Measurements from ENCODE around the gene PRRC1. TPM values are rescaled to one million over a fixed set of nuclear protein-coding genes. Genes with fewer than 3 reads are reported as not detected.

Gene PRRC1
- total RNA-seq, 4 donors from 2014 or later: 34.1 to 60.9 (median 46.3) TPM

- Histone ChIP-seq H3K27ac (no peak overlapping the region), H3K4me3 (no peak overlapping the region), H3K9me3 (no peaks in the 10 kb centered on the region), H3K27me3 (no peaks in the 10 kb centered on the region), H3K4me1 (no peaks in the 10 kb centered on the region), H3K36me3 (no peaks in the 10 kb centered on the region)
- no peak for DNase-seq
- TF ChIP-seq POLR2A (IDR thresholded peaks at IDR 0.05) (no peak), CTCF (IDR thresholded peaks at IDR 0.05) (no peak)
Observed at GRCh38 chr5:127599320-127599719, 81.9 kb downstream of the PRRC1 start.

- no peak for TF ChIP-seq POLR2A (IDR thresholded peaks at IDR 0.05)
- no peak for TF ChIP-seq CTCF (IDR thresholded peaks at IDR 0.05)
- no peak for DNase-seq
- H3K36me3 ChIP-seq: no peaks in the 10 kb centered on the region
- H3K27ac ChIP-seq: no peak overlapping the region
- no peaks in the 10 kb centered on the region for H3K4me1 ChIP-seq
- no peaks in the 10 kb centered on the region for H3K27me3 ChIP-seq
- H3K4me3 ChIP-seq: no peak overlapping the region
- no peaks in the 10 kb centered on the region for H3K9me3 ChIP-seq
Observed at GRCh38 chr5:127599847-127600246, 82.4 kb downstream of the PRRC1 start.

- Histone ChIP-seq H3K4me3 (no peak overlapping the region), H3K36me3 (no peaks in the 10 kb centered on the region), H3K9me3 (no peaks in the 10 kb centered on the region), H3K27me3 (no peaks in the 10 kb centered on the region), H3K27ac (no peak overlapping the region), H3K4me1 (no peaks in the 10 kb centered on the region)
- no peak for TF ChIP-seq CTCF (IDR thresholded peaks at IDR 0.05)
- TF ChIP-seq POLR2A (IDR thresholded peaks at IDR 0.05): no peak
- DNase-seq: no peak
Observed at GRCh38 chr5:127601111-127601510, 83.7 kb downstream of the PRRC1 start.

- no peaks in the 10 kb centered on the region for H3K36me3 ChIP-seq
- no peaks in the 10 kb centered on the region for H3K9me3 ChIP-seq
- H3K27ac ChIP-seq: no peak overlapping the region
- no peak for DNase-seq
- H3K27me3 ChIP-seq: no peaks in the 10 kb centered on the region
- no peak overlapping the region for H3K4me3 ChIP-seq
- H3K4me1 ChIP-seq: no peaks in the 10 kb centered on the region
- TF ChIP-seq POLR2A (IDR thresholded peaks at IDR 0.05) (no peak), CTCF (IDR thresholded peaks at IDR 0.05) (no peak)
Observed at GRCh38 chr5:127601601-127602000, 84.2 kb downstream of the PRRC1 start.

- no peak for DNase-seq
- H3K9me3 ChIP-seq: no peaks in the 10 kb centered on the region
- H3K4me1 ChIP-seq: no peaks in the 10 kb centered on the region
- no peak overlapping the region for H3K4me3 ChIP-seq
- TF ChIP-seq CTCF (IDR thresholded peaks at IDR 0.05) (no peak), POLR2A (IDR thresholded peaks at IDR 0.05) (no peak)
- no peaks in the 10 kb centered on the region for H3K36me3 ChIP-seq
- H3K27ac ChIP-seq: no peak overlapping the region
- no peaks in the 10 kb centered on the region for H3K27me3 ChIP-seq
Observed at GRCh38 chr5:127602481-127602880, 85.0 kb downstream of the PRRC1 start.

Measured in Peyer's patch (tissue), 4 donors.